PC-9 (cell line): ENCODE data around the gene JPH2. TPM values are rescaled to one million over a fixed set of nuclear protein-coding genes. Genes with fewer than 3 reads are reported as not detected.

Source experiments
- BruUV-seq: library from RNA; stranded (reverse); fragments of 400-500 nt; replicated peaks from 2 replicates; lab custom pipeline; 2021; lab: Mats Ljungman, UMichigan
- CTCF ChIA-PET: fragments of 300-600 bp; sonication (Branson Sonifier 250); formaldehyde crosslinking; loops from one replicate; lab custom pipeline; 2022; ENCODE audit warnings: antibody characterized with exemption; lab: Charles Lee
- POLR2A ChIA-PET: fragments of 300-600 bp; sonication (Branson Sonifier 250); formaldehyde crosslinking; loops from one replicate; lab custom pipeline; 2022; ENCODE audit warnings: antibody characterized with exemption; ENCODE audit not compliant: unreplicated experiment; lab: Charles Lee
- DNase-seq, 2 experiments: peaks; one replicate each; pipeline versions ENCODE4 v3.0.0 to v3.0.0-alpha.2; 2015 to 2022; ENCODE audit warnings: mixed read lengths in 1 of 2
- H2AFZ ChIP-seq: fragments of 200-600 bp; sonication (generic); 2 replicates; pipeline ENCODE4 v1.8.1; 2017; ENCODE audit warnings: antibody characterized with exemption
- H3F3A ChIP-seq: fragments of 200-600 bp; sonication (generic); 2 replicates; pipeline ENCODE4 v1.8.1; 2017; ENCODE audit warnings: antibody characterized with exemption, mild to moderate bottlenecking, low read depth; ENCODE audit not compliant: insufficient read depth
- H3K27ac ChIP-seq: fragments of 200-600 bp; sonication (generic); 2 replicates; pipeline ENCODE4 v1.6.1; 2016; ENCODE audit warnings: mixed run types
- H3K27me3 ChIP-seq: fragments of 200-600 bp; sonication (generic); 2 replicates; pipeline ENCODE4 v1.6.1; 2016; ENCODE audit warnings: low read depth, mixed run types; ENCODE audit not compliant: insufficient read depth
- H3K36me3 ChIP-seq: fragments of 200-600 bp; sonication (generic); 2 replicates; pipeline ENCODE4 v1.6.1; 2016; ENCODE audit warnings: low read depth, mixed run types
- H3K4me1 ChIP-seq: fragments of 200-600 bp; sonication (generic); replicated peaks from 2 replicates; pipeline ENCODE4 v1.6.1; 2016; ENCODE audit warnings: mixed run types; ENCODE audit not compliant: insufficient read depth
- H3K4me2 ChIP-seq: fragments of 200-600 bp; sonication (generic); 2 replicates; pipeline ENCODE4 v1.6.1; 2017; ENCODE audit warnings: mixed run types
- H3K4me3 ChIP-seq: fragments of 200-600 bp; sonication (generic); 2 replicates; pipeline ENCODE4 v1.6.1; 2016; ENCODE audit warnings: mixed run types
- H3K79me2 ChIP-seq: fragments of 200-600 bp; sonication (generic); 2 replicates; pipeline ENCODE4 v1.6.1; 2017; ENCODE audit warnings: low read depth, mixed run types
- H3K9me2 ChIP-seq: fragments of 200-600 bp; sonication (generic); 2 replicates; pipeline ENCODE4 v1.8.1; 2017; ENCODE audit warnings: mild to moderate bottlenecking; ENCODE audit not compliant: insufficient read depth
- H3K9me3 ChIP-seq: fragments of 200-600 bp; sonication (generic); 2 replicates; pipeline ENCODE4 v1.8.1; 2016; ENCODE audit warnings: low read depth; ENCODE audit not compliant: insufficient read depth
- H4K20me1 ChIP-seq: fragments of 200-600 bp; sonication (generic); 2 replicates; pipeline ENCODE4 v1.8.1; 2017; ENCODE audit not compliant: insufficient read depth
- CTCF ChIP-seq: fragments of 200-600 bp; sonication (generic); conservative IDR thresholded peaks from 2 replicates; pipeline ENCODE4 v1.6.1; 2017; ENCODE audit warnings: mixed run types, antibody characterized with exemption, mild to moderate bottlenecking, moderate library complexity
- EZH2 ChIP-seq: fragments of 200-600 bp; sonication (generic); IDR thresholded peaks from 2 replicates; pipeline ENCODE4 v1.8.0; 2017; ENCODE audit warnings: antibody characterized with exemption, low read depth
- intact Hi-C: fragments of 100-400 bp; cut with micrococcal nuclease; formaldehyde crosslinking; loops from one replicate; pipeline ENCODE4 v1.10.0; 2022; ENCODE audit not compliant: unreplicated experiment
- total RNA-seq: library from RNA; stranded (reverse); gene quantifications from 2 replicates; pipeline ENCODE4 v1.2.3, GENCODE V29; 2021

Gene JPH2
- total RNA-seq, 1 experiment from 2014 or later, result 41.1 TPM

GRCh38 chr20:44188752-44189151 lies 1.8 kb upstream of the JPH2 start:
- H3K27ac ChIP-seq, result peak overlapping the region; percentile 91
- TF ChIP-seq EZH2 (no peak), CTCF (no peak)
- POLR2A ChIA-PET, result interaction anchor here (0.6 to 1.5 kb wide), 5 partner anchors 19 to 71 kb away, joined by 3 to 16 read pairs (median 5); no protein-coding TSS in a partner anchor

DNA sequence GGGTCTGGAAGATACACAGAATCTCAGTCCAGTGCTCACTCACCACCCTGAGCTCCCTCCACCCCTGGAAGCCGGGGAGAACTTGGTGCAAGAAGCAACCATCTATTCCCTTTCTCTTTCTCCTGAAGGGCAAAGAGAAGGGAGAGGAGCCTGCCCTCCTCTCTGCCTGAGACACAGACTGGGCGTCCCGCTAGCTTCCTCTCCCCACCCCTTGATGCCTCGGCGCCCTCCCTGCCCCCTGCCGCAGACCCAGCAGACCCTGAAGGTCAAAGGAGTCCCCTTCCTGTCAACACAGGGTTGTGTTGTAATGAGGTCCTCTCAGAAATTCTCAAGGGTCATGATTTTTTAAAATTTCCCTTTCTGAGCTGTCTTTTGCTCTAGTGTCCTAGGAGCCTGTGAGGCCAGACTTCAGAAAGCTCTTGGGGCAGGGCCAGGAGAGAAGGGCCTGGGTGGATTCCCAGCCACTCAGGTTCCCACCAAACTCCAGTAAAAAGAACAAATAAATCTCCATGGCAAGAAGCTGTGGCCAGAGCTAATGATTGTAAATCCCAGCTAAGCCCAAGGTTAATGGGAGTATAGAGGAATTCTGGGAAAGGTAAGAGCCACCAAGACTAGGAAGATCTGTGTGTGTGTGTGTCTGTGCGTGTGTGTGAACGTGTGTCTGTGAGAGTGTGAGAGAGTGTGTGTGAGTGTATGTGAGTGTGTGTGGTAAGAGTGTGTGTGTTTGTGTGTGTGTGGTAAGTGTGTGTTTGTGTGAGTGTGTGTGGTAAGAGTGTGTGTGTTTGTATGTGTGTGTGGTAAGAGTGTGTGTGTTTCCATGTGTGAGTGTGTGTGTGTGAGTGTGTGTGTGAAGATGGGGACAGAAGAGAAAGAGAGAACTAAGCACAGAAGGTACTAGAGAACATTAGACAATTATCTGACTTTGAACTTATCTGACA lies 1.1 kb upstream of the JPH2 start:
- H3K79me2 ChIP-seq, result peaks cover 38% of the 10 kb centered on the region
- intact Hi-C loops, result loop anchor here (1.0 to 5.0 kb wide), 4 partner anchors 11 to 741 kb away; no protein-coding TSS in a partner anchor
- H3K9me2 ChIP-seq, result no peaks in the 10 kb centered on the region
- BruUV-seq, result TSS peak; percentile 81
- peaks cover 61% of the 10 kb centered on the region for H3K4me1 ChIP-seq
- no peaks in the 10 kb centered on the region for H3K36me3 ChIP-seq
- H3K27ac ChIP-seq, result peak overlapping the region; percentile 91
- H2AFZ ChIP-seq, result no peak overlapping the region
- ChIA-PET CTCF (interaction anchor here (0.6 to 4.8 kb wide), 6 partner anchors 11 to 438 kb away, joined by 3 to 61 read pairs (median 4); no protein-coding TSS in a partner anchor), POLR2A (interaction anchor here (0.5 to 1.5 kb wide), 12 partner anchors 11 to 731 kb away, joined by 3 to 16 read pairs (median 3); partner anchors contain the start of gene OSER1)
- no peaks in the 10 kb centered on the region for H3K27me3 ChIP-seq
- TF ChIP-seq EZH2 (no peak), CTCF (no peak)
- H4K20me1 ChIP-seq, result no peaks in the 10 kb centered on the region
- peak overlapping the region; percentile 93 for H3K4me2 ChIP-seq
- H3K4me3 ChIP-seq, result peak overlapping the region; percentile 97
- no peaks in the 10 kb centered on the region for H3K9me3 ChIP-seq
- H3F3A ChIP-seq, result peaks cover 47% of the 10 kb centered on the region
- no peak for DNase-seq

More at GRCh38 chr20:44188752-44189151, 1.8 kb upstream of the JPH2 start:
- no peaks in the 10 kb centered on the region for H3K27me3 ChIP-seq
- DNase-seq, result peak in 1 of 2 experiments; percentile 84
- BruUV-seq, result no TSS peak
- CTCF ChIA-PET, result interaction anchor here (0.6 to 4.8 kb wide), 4 partner anchors 30 to 71 kb away, joined by 3 to 61 read pairs (median 4); no protein-coding TSS in a partner anchor
- no peaks in the 10 kb centered on the region for H3K36me3 ChIP-seq
- no peaks in the 10 kb centered on the region for H3K9me3 ChIP-seq
- no peak overlapping the region for H2AFZ ChIP-seq
- intact Hi-C loops, result loop anchor here (5.0 kb wide), 1 partner anchor 741 kb away; no protein-coding TSS in a partner anchor
- H3K79me2 ChIP-seq, result peaks cover 31% of the 10 kb centered on the region
- H3F3A ChIP-seq, result peaks cover 47% of the 10 kb centered on the region
- H3K4me1 ChIP-seq, result peaks cover 54% of the 10 kb centered on the region
- H3K4me3 ChIP-seq, result peak overlapping the region; percentile 21; the same call in 1 of the 2 replicates
- no peaks in the 10 kb centered on the region for H3K9me2 ChIP-seq
- peak overlapping the region; percentile 93 for H3K4me2 ChIP-seq
- no peaks in the 10 kb centered on the region for H4K20me1 ChIP-seq

- H3K4me1 ChIP-seq, result peaks cover 75% of the 10 kb centered on the region
- H3F3A ChIP-seq, result peaks cover 52% of the 10 kb centered on the region
- ChIA-PET POLR2A (interaction anchor here (0.5 to 0.7 kb wide), 4 partner anchors 9 to 184 kb away, joined by 3 to 12 read pairs (median 5); no protein-coding TSS in a partner anchor), CTCF (interaction anchor here (0.5 to 4.8 kb wide), 4 partner anchors 25 to 728 kb away, joined by 4 to 61 read pairs (median 8); no protein-coding TSS in a partner anchor)
- no peaks in the 10 kb centered on the region for H3K27me3 ChIP-seq
- H3K9me3 ChIP-seq, result no peaks in the 10 kb centered on the region
- no peak for TF ChIP-seq CTCF
- TF ChIP-seq EZH2, result no peak
- intact Hi-C loops, result loop anchor here (1.0 to 5.0 kb wide), 4 partner anchors 9 to 739 kb away; no protein-coding TSS in a partner anchor
- peaks cover 51% of the 10 kb centered on the region for H3K79me2 ChIP-seq
- H3K27ac ChIP-seq, result peak overlapping the region; percentile 91
- H3K4me2 ChIP-seq, result peak overlapping the region; percentile 93
- peak overlapping the region; percentile 75 for H2AFZ ChIP-seq
- DNase-seq, result no peak
- no peaks in the 10 kb centered on the region for H4K20me1 ChIP-seq
- peak overlapping the region; percentile 97 for H3K4me3 ChIP-seq
- H3K9me2 ChIP-seq, result no peaks in the 10 kb centered on the region
- no peaks in the 10 kb centered on the region for H3K36me3 ChIP-seq
- no TSS peak for BruUV-seq
Measured at GRCh38 chr20:44186674-44187053, 324 bp downstream of the JPH2 start.
